GM23248 (cell line): ENCODE results near the gene GABBR2.

ENCODE experiments used
- EZH2 ChIP-seq: fragments of 200-600 bp; sonication (generic); IDR thresholded peaks from 2 replicates; pipeline ENCODE4 v1.6.1; 2018; ENCODE audit warnings: antibody characterized with exemption, mild to moderate bottlenecking; ENCODE audit not compliant: insufficient read depth, poor library complexity, severe bottlenecking
- EZH2phosphoT487 ChIP-seq: fragments of 200-600 bp; sonication (generic); IDR thresholded peaks from 2 replicates; pipeline ENCODE4 v1.6.1; 2018; ENCODE audit warnings: antibody characterized with exemption, moderate library complexity, mild to moderate bottlenecking, low read depth; ENCODE audit not compliant: insufficient read depth

DNA sequence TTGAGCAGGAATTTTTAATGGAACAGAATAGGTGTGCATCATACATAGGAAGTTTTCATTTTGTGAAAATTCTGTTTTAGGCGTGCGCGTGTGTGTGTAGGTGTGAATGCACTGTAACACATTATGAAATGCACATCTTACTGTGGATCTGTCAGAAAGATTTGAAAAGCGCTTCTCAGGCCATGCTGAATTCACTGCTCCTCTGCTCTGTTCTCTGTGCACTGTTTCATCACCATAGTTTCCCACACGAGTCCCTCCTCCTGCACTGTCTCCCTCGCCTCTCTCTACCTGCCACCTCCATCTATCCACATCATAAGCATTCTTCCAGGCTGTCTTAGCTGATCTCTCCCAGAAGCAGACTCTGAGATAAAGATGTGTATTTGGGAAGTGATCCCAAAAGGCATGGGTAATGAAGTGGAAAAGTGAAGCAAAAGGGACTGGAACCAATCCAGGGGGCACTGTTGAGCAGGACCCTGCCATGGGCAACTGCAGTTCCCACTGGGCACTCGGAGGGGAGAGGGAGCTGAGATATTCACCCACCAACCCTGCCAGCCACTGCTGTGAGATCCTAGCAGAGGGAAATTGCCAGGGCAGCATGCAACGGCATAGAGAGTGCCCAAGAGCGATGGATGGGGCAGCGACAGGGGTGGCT lies 65.9 kb downstream of the GABBR2 start:
- TF ChIP-seq EZH2 (no peak), EZH2phosphoT487 (no peak)
